Esophagus muscularis mucosa (tissue), 3 donors: ENCODE data around the gene SOBP.

Experiments
- CTCF ChIP-seq, 3 experiments: fragments of 200-600 bp in 2 of 3; fragments of 450-650 bp in 1 of 3; sonication (generic) in 2 of 3; IDR thresholded peaks; one replicate each; pipeline ENCODE4 v1.5.1; 2017 to 2019; ENCODE audit warnings: antibody characterized with exemption in 3 of 3, mild to moderate bottlenecking in 2 of 3, moderate library complexity in 1 of 3
- POLR2A ChIP-seq: fragments of 450-650 bp; IDR thresholded peaks from one replicate; pipeline ENCODE4 v1.6.1; 2017; ENCODE audit warnings: antibody characterized with exemption, moderate library complexity, mild to moderate bottlenecking, low read depth
- POLR2AphosphoS5 ChIP-seq, 2 donors: sonication (generic); formaldehyde crosslinking; IDR thresholded peaks; one replicate each; pipeline ENCODE4 v1.6.1; 2017; ENCODE audit warnings: antibody characterized with exemption in 2 of 2

GRCh38 chr6:107704347-107705013 lies 214.6 kb downstream of the SOBP start:
- TF ChIP-seq CTCF (IDR thresholded peaks at IDR 0.05) (peak; percentile 64 to 83 (median 81)), POLR2AphosphoS5 (IDR thresholded peaks at IDR 0.05) (no peak), POLR2A (no peak)
